Panc1 (cell line): ENCODE data around the gene ATP2A2.

ENCODE experiments used
- POLR2AphosphoS5 ChIP-seq: IDR thresholded peaks from 2 replicates; pipeline ENCODE4 v1.6.1; 2012; ENCODE audit warnings: mild to moderate bottlenecking, low read depth, low read length, moderate library complexity
- TCF7L2 ChIP-seq: IDR thresholded peaks from 2 replicates; pipeline ENCODE4 v1.6.1; 2011; ENCODE audit warnings: mild to moderate bottlenecking, low read depth, low read length, inconsistent platforms
- TF ChIP-seq, protein P1 (sequence below): fragments of 450-650 bp; IDR thresholded peaks from 2 replicates; pipeline ENCODE4 v1.5.1; 2017; ENCODE audit warnings: mild to moderate bottlenecking
- TF ChIP-seq, protein P2 (sequence below), 2 experiments: IDR thresholded peaks; 2 replicates each; pipeline ENCODE4 v1.6.1; 2011 to 2012; ENCODE audit warnings: low read depth in 2 of 2, control low read depth in 1 of 2, low read length in 1 of 2, mild to moderate bottlenecking in 1 of 2, moderate library complexity in 1 of 2; ENCODE audit not compliant: insufficient read depth in 1 of 2

DNA sequence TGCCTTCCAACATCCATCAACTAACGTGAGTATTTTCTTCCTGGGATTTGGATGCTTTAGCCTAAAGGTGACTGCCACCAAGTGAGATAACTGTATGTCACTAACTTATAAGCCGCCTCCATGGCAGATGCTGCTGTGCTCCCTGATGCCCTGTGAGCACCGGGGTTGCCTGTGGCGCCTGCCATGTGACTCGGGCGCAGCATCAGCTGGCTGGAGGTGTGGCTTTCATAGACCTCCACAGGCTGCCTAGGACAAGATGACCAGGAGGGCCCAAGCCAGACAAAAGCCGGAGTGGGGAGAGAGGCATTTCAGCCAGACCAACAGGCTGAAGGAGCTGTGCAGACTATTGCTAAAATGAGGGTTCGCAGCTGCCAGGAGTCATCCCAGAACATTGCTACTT is 66.7 kb downstream of the ATP2A2 start:
- TF ChIP-seq, protein P1, sequence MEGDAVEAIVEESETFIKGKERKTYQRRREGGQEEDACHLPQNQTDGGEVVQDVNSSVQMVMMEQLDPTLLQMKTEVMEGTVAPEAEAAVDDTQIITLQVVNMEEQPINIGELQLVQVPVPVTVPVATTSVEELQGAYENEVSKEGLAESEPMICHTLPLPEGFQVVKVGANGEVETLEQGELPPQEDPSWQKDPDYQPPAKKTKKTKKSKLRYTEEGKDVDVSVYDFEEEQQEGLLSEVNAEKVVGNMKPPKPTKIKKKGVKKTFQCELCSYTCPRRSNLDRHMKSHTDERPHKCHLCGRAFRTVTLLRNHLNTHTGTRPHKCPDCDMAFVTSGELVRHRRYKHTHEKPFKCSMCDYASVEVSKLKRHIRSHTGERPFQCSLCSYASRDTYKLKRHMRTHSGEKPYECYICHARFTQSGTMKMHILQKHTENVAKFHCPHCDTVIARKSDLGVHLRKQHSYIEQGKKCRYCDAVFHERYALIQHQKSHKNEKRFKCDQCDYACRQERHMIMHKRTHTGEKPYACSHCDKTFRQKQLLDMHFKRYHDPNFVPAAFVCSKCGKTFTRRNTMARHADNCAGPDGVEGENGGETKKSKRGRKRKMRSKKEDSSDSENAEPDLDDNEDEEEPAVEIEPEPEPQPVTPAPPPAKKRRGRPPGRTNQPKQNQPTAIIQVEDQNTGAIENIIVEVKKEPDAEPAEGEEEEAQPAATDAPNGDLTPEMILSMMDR: no peak
- TF ChIP-seq POLR2AphosphoS5 (no peak), TCF7L2 (no peak)
- TF ChIP-seq, protein P2, sequence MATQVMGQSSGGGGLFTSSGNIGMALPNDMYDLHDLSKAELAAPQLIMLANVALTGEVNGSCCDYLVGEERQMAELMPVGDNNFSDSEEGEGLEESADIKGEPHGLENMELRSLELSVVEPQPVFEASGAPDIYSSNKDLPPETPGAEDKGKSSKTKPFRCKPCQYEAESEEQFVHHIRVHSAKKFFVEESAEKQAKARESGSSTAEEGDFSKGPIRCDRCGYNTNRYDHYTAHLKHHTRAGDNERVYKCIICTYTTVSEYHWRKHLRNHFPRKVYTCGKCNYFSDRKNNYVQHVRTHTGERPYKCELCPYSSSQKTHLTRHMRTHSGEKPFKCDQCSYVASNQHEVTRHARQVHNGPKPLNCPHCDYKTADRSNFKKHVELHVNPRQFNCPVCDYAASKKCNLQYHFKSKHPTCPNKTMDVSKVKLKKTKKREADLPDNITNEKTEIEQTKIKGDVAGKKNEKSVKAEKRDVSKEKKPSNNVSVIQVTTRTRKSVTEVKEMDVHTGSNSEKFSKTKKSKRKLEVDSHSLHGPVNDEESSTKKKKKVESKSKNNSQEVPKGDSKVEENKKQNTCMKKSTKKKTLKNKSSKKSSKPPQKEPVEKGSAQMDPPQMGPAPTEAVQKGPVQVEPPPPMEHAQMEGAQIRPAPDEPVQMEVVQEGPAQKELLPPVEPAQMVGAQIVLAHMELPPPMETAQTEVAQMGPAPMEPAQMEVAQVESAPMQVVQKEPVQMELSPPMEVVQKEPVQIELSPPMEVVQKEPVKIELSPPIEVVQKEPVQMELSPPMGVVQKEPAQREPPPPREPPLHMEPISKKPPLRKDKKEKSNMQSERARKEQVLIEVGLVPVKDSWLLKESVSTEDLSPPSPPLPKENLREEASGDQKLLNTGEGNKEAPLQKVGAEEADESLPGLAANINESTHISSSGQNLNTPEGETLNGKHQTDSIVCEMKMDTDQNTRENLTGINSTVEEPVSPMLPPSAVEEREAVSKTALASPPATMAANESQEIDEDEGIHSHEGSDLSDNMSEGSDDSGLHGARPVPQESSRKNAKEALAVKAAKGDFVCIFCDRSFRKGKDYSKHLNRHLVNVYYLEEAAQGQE (IDR thresholded peaks at IDR 0.05; ENCODE audit: insufficient read depth in 1 of 2, low read depth in 2 of 2, low read length in 1 of 2): no peak
